ENCODE data around the gene PSMA5.

- TF ChIP-seq, protein P1, sequence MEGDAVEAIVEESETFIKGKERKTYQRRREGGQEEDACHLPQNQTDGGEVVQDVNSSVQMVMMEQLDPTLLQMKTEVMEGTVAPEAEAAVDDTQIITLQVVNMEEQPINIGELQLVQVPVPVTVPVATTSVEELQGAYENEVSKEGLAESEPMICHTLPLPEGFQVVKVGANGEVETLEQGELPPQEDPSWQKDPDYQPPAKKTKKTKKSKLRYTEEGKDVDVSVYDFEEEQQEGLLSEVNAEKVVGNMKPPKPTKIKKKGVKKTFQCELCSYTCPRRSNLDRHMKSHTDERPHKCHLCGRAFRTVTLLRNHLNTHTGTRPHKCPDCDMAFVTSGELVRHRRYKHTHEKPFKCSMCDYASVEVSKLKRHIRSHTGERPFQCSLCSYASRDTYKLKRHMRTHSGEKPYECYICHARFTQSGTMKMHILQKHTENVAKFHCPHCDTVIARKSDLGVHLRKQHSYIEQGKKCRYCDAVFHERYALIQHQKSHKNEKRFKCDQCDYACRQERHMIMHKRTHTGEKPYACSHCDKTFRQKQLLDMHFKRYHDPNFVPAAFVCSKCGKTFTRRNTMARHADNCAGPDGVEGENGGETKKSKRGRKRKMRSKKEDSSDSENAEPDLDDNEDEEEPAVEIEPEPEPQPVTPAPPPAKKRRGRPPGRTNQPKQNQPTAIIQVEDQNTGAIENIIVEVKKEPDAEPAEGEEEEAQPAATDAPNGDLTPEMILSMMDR (IDR thresholded peaks at IDR 0.05), result no peak
- TF ChIP-seq POLR2A (IDR thresholded peaks at IDR 0.05), result no peak
Measured at GRCh38 chr1:109468903-109469302, 42.7 kb upstream of the PSMA5 start.
